SH-SY5Y (cell line): ENCODE results near the gene SLC22A13.

Experiments used
- GATA2 ChIP-seq: IDR thresholded peaks from 2 replicates; pipeline ENCODE4 v1.6.1; 2011; ENCODE audit warnings: mild to moderate bottlenecking, low read depth, low read length
- GATA3 ChIP-seq: IDR thresholded peaks from 2 replicates; pipeline ENCODE4 v1.6.1; 2011; ENCODE audit warnings: low read depth, mild to moderate bottlenecking, low read length, moderate library complexity

DNA sequence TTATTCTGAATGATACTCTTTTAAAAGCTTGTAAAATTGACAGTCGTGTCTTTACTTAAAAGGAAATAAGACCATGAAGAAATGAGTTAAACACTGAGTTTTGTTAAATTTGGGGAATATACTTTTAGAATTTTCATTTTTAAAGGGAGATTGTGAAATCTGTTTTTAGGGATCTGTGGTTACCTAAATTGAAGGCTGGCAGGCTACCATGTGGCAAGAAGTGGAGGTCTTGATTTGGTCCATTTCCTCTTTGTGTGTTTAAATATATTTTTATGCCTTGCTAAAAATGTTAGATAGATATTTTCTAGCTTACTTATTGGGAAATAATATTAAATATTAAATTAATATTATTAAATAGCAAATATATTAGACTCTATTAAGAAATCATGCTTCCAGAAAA, 36.6 kb upstream of the SLC22A13 start:
- TF ChIP-seq GATA2 (no peak), GATA3 (no peak)
